Aorta (tissue), 5 donors: ENCODE measurements around the gene CES5A. TPM values are rescaled to one million over a fixed set of nuclear protein-coding genes. Genes with fewer than 3 reads are reported as not detected.
"Not testable (repeated sequence)": the region's sequence is repeated elsewhere in the genome, so short reads cannot be mapped to it uniquely, and the experiment has no call there.

Source experiments
- ATAC-seq: fragments of 200-7000 bp; cut with Tn5 transposase; one replicate; pipeline ENCODE4 v1.9.1; 2022; ENCODE audit warnings: moderate library complexity; ENCODE audit not compliant: low FRiP score
- DNase-seq, 2 donors: peaks; one replicate each; pipeline ENCODE4 v3.0.0-alpha.2; 2020
- H3K27ac ChIP-seq, 2 donors: one replicate each; pipeline ENCODE4 v1.5.1; 2013; ENCODE audit warnings: low read length in 2 of 2, mild to moderate bottlenecking in 2 of 2, moderate library complexity in 2 of 2, control low read depth in 1 of 2, inconsistent platforms in 1 of 2, low read depth in 1 of 2
- H3K27me3 ChIP-seq, 2 donors: one replicate each; pipeline ENCODE4 v1.6.1; 2013; ENCODE audit warnings: control low read depth in 1 of 2, low read length in 1 of 2, mild to moderate bottlenecking in 1 of 2, moderate library complexity in 1 of 2; ENCODE audit not compliant: insufficient read depth in 2 of 2, control insufficient read depth in 1 of 2
- H3K36me3 ChIP-seq, 2 donors: one replicate each; pipeline ENCODE4 v1.6.1; 2013; ENCODE audit warnings: control low read depth in 1 of 2, low read length in 1 of 2, mild to moderate bottlenecking in 1 of 2; ENCODE audit not compliant: insufficient read depth in 2 of 2, control insufficient read depth in 1 of 2
- H3K4me1 ChIP-seq, 2 donors: one replicate each; pipeline ENCODE4 v1.6.1; 2013; ENCODE audit warnings: low read length in 2 of 2, control low read depth in 1 of 2, mild to moderate bottlenecking in 1 of 2, moderate library complexity in 1 of 2; ENCODE audit not compliant: insufficient read depth in 2 of 2, control insufficient read depth in 1 of 2
- H3K4me3 ChIP-seq, 2 donors: one replicate each; pipeline ENCODE4 v1.5.1; 2013; ENCODE audit warnings: low read length in 2 of 2, control low read depth in 1 of 2, mild to moderate bottlenecking in 1 of 2
- H3K9me3 ChIP-seq: one replicate; pipeline ENCODE4 v1.6.1; 2013; ENCODE audit warnings: mild to moderate bottlenecking, low read length; ENCODE audit not compliant: control insufficient read depth
- WGBS, 2 donors: extraction: QIAGEN DNeasy Blood & Tissue Kit; methylation state at CpG; one replicate each; pipeline ENCODE4 v1.1.7; 2013; 5-methylcytosine and 5-hydroxymethylcytosine counted together
- intact Hi-C, 2 donors: fragments of 100-400 bp; cut with DNase I; formaldehyde crosslinking; loops; one replicate each; pipeline versions ENCODE4 v1.14.2 to v1.15.0; 2022
- polyA plus RNA-seq, 2 donors: library from polyadenylated mRNA; stranded (reverse); fragments of 200-250 nt; gene quantifications; one replicate each; pipeline ENCODE4 v1.2.3, GENCODE V29; 2013
- total RNA-seq, 2 donors: library from RNA; stranded (reverse); fragmentation: NEBNext Ultra II Directional; extraction: Animal tissue kit (Norgen Biotek cat#: 25700); gene quantifications; one replicate each; pipeline ENCODE4 v1.2.1, GENCODE V29; 2021
- donor health status: healthy with polysubstance abuse.
- donor health status: Bipolar disorder and iron deficiency.
- donor health status: DM: no; HTN: no; CAD: no.
- donor health status: DM: no; HTN: no; CAD: no.
- donor health status: DM: yes; HTN: yes; CAD: no.

Gene CES5A
- total and polyA plus RNA-seq, 4 donors = not detected

GRCh38 chr16:55805104-55805503 is 70.1 kb downstream of the CES5A start:
- H3K36me3 ChIP-seq, intact Hi-C loops, ATAC-seq, H3K9me3 ChIP-seq, H3K27ac ChIP-seq, H3K27me3 ChIP-seq, H3K4me3 ChIP-seq, H3K4me1 ChIP-seq, DNase-seq: not testable (repeated sequence)
- WGBS, 2 donors = no CpG with 5 or more reads among the region's 6 CpGs

- H3K4me3 ChIP-seq, intact Hi-C loops, H3K4me1 ChIP-seq, ATAC-seq, H3K36me3 ChIP-seq, H3K27me3 ChIP-seq, H3K27ac ChIP-seq, DNase-seq, H3K9me3 ChIP-seq: not testable (repeated sequence)
- no CpG with 5 or more reads among the region's 8 CpGs for WGBS, 2 donors
Observed at GRCh38 chr16:55803681-55804080, 71.5 kb downstream of the CES5A start.

Other genes starting within 250 kb of the CES5A start
- under 1 TPM in 1 of 2 donors, not detected in 1; 0.45 TPM for gene SLC6A2, start 219.4 kb downstream of the CES5A start, total RNA-seq
- gene SLC6A2, start 219.4 kb downstream of the CES5A start, polyA plus RNA-seq = under 1 TPM in 1 of 2 donors, not detected in 1; 0.13 TPM
- gene CES1, start 42.3 kb downstream of the CES5A start, total RNA-seq = 10 to 100 TPM; 37.3 to 92.8 TPM
- 100 to 1,000 TPM in 1 of 2 donors, 10 to 100 TPM in 1; 35.2 to 151 TPM for gene CES1, start 42.3 kb downstream of the CES5A start, polyA plus RNA-seq